MG63 (cell line): ENCODE data around the gene ACVR1C. TPM values are rescaled to one million over a fixed set of nuclear protein-coding genes. Genes with fewer than 3 reads are reported as not detected.

Experiments
- DNase-seq: peaks from one replicate; pipeline ENCODE4 v3.0.0-alpha.2; 2020
- H3K27me3 ChIP-seq: fragments of 250-450 bp; sonication (Bioruptor Pico); 2 replicates; pipeline ENCODE4 v1.5.1; 2020; ENCODE audit warnings: mild to moderate bottlenecking, moderate library complexity
- H3K36me3 ChIP-seq: fragments of 250-450 bp; sonication (Bioruptor Pico); 2 replicates; pipeline ENCODE4 v1.5.1; 2020; ENCODE audit warnings: mild to moderate bottlenecking, moderate library complexity
- H3K4me3 ChIP-seq: fragments of 250-450 bp; sonication (Bioruptor Pico); 2 replicates; pipeline ENCODE4 v1.5.1; 2020; ENCODE audit warnings: mild to moderate bottlenecking, moderate library complexity
- H3K9me3 ChIP-seq: fragments of 250-450 bp; sonication (Bioruptor Pico); 2 replicates; pipeline ENCODE4 v1.5.1; 2020; ENCODE audit warnings: mild to moderate bottlenecking, moderate library complexity
- total RNA-seq: library from RNA; depleted of rRNA; stranded (reverse); fragments of >200 nt; shearing (Covaris generic); gene quantifications from 2 replicates; pipeline ENCODE4 v1.2.3, GENCODE V29; 2014; ENCODE audit warnings: low replicate concordance; rRNA removed

The ACVR1C gene
- total RNA-seq: not detected in 2 replicates

- peak; percentile 58 for DNase-seq
- no peaks in the 10 kb centered on the region for H3K9me3 ChIP-seq
- H3K36me3 ChIP-seq: no peaks in the 10 kb centered on the region
- H3K4me3 ChIP-seq: peak within 1 kb of the TSS; percentile 47
- H3K27me3 ChIP-seq: peaks cover 12% of the 10 kb centered on the region
These were observed at the start of gene ACVR1C for GRCh38 chr2:157628477-157629415. Gene ACVR1C (minus strand): TSS chr2:157628864. CDS start chr2:157628644, 220 bp downstream.

- no peak overlapping the region for H3K4me3 ChIP-seq
- DNase-seq: no peak
- H3K36me3 ChIP-seq: no peaks in the 10 kb centered on the region
- no peaks in the 10 kb centered on the region for H3K27me3 ChIP-seq
- no peaks in the 10 kb centered on the region for H3K9me3 ChIP-seq
These were observed 49.3 kb upstream of the ACVR1C start for GRCh38 chr2:157677941-157678340.

DNA sequence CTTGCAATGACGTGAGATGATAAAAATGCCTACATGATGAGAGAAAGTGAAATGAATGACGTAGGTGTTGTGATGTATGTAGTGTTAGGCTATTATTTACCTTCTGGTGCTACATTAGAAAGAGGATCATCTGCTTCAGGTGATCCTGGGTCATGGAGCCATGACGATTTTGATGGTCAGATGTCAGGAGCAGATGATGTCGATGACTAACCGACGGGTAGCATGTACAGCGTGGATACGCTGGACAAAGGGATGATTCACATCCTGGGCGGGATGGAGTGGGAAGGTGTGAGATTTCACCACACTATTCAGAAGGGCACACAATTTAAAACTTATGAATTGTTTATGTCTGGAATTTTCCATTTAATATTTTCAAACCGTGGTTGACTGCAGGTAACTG is 43.5 kb upstream of the ACVR1C start:
- H3K4me3 ChIP-seq: no peak overlapping the region
- H3K27me3 ChIP-seq: no peaks in the 10 kb centered on the region
- no peaks in the 10 kb centered on the region for H3K36me3 ChIP-seq
- DNase-seq: no peak
- H3K9me3 ChIP-seq: no peaks in the 10 kb centered on the region

- Histone ChIP-seq H3K27me3 (no peaks in the 10 kb centered on the region), H3K4me3 (no peak overlapping the region), H3K36me3 (no peaks in the 10 kb centered on the region), H3K9me3 (no peaks in the 10 kb centered on the region)
- DNase-seq: no peak
These were observed 33.7 kb upstream of the ACVR1C start for GRCh38 chr2:157662401-157662800.

DNA sequence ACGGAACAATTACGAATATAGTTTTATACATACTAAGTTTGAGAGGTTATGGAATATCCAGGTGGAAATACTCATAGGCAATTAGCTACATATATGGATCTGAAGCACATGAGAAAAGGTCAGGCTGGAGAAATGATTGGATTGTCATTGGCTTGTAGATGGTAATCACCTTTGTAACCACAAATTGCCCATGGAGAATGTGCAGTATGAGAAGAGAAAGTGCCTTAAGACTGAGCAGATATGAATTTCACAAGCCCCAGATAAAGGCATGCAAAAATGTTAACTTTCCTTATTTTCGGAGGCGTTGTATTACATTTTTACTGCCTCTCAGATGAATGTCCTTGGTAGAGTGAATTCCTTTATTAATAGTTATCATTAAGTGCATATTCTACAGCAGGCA is 33.1 kb upstream of the ACVR1C start:
- no peak for DNase-seq
- no peaks in the 10 kb centered on the region for H3K9me3 ChIP-seq
- no peaks in the 10 kb centered on the region for H3K27me3 ChIP-seq
- no peak overlapping the region for H3K4me3 ChIP-seq
- H3K36me3 ChIP-seq: no peaks in the 10 kb centered on the region

DNA sequence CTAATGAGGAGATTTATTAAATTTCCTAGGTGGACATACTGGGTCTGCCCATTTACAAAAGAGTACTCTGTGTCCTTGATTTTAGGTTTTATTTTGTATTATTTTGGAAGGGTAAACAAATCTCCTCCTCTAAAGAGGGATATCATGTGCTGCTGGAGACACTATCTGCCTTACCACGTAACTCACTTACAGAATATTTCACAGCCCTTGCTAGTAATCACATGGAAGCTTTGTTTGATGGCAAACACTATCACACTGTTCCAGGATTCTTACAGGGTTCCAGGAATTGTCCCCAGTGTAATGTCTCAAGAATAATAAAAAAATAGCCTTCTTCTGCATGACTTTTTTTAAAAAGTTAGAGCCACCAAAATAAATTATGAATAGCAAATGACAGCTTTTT is 29.2 kb upstream of the ACVR1C start:
- no peak overlapping the region for H3K4me3 ChIP-seq
- no peak for DNase-seq
- H3K36me3 ChIP-seq: no peaks in the 10 kb centered on the region
- no peaks in the 10 kb centered on the region for H3K27me3 ChIP-seq
- H3K9me3 ChIP-seq: no peaks in the 10 kb centered on the region

- DNase-seq: no peak
- no peak overlapping the region for H3K4me3 ChIP-seq
- H3K27me3 ChIP-seq: no peaks in the 10 kb centered on the region
- H3K9me3 ChIP-seq: no peaks in the 10 kb centered on the region
- no peaks in the 10 kb centered on the region for H3K36me3 ChIP-seq
These were observed 28.4 kb upstream of the ACVR1C start for GRCh38 chr2:157657101-157657500.

- Histone ChIP-seq H3K36me3 (no peaks in the 10 kb centered on the region), H3K4me3 (no peak overlapping the region), H3K27me3 (no peaks in the 10 kb centered on the region), H3K9me3 (no peaks in the 10 kb centered on the region)
- DNase-seq: no peak
These were observed 16.1 kb upstream of the ACVR1C start for GRCh38 chr2:157644776-157645175.

DNA sequence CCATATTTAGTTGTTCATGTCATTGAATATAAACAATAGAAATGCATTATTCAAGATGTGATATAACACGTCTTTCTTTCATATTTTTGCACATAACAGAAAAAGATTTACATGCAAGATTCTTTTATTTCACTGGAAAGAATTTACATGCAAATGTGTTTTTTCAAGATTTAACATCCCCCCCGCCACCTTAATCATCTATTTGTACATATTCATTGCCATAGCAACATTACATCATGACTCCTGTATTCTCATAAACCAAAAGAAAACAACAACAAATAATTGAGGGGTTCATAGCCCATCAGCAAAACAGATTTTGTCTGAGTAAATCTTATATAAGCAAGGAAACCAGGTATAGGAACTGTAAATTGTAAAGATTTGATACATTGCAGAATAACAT is 3.2 kb upstream of the ACVR1C start:
- Histone ChIP-seq H3K27me3 (peaks cover 12% of the 10 kb centered on the region), H3K9me3 (no peaks in the 10 kb centered on the region), H3K36me3 (no peaks in the 10 kb centered on the region), H3K4me3 (no peak overlapping the region)
- no peak for DNase-seq

DNA sequence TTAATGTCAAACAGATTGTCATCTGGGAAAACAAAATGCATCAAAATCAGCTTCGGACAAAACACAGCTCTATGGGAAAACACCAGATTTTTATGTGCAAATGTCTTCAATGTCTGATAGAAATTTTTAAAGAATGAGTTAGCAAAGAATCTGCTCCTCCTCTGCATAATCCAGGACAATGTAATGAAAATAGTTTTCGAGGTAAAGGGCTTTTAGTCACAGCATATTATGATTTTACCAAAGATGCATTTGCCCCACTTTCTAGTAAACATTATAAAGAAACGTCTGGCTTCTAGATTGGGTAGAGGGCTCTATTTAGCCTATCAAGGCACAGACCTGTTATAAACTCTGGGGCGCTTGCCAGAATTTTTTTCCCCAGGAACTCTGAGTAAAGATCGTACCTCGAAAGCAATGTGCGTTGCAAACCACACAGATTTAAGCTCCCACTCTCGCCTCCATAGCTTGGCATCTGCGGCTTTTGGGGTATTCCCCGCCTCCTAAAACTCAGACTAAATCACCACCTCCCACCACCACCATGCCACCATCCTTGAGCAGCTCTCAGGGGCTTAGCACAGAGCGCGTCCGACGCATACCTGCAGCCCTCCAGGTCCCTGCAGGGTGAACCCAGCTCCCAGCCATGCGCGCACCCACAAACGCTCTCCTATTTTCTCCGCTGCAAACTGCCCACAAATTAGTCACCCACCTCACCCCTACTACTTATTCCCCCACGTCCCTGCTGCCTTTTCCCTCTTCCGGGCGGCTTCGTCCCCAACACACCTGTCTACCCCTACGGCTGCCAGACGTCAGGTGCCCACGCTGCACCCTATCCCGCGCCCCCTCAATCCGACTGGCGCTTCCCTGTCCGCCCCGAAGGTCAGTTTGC is 829 bp downstream of the ACVR1C start:
- peak overlapping the region; percentile 47 for H3K4me3 ChIP-seq
- DNase-seq: no peak
- H3K9me3 ChIP-seq: no peaks in the 10 kb centered on the region
- H3K36me3 ChIP-seq: no peaks in the 10 kb centered on the region
- H3K27me3 ChIP-seq: peaks cover 12% of the 10 kb centered on the region

DNA sequence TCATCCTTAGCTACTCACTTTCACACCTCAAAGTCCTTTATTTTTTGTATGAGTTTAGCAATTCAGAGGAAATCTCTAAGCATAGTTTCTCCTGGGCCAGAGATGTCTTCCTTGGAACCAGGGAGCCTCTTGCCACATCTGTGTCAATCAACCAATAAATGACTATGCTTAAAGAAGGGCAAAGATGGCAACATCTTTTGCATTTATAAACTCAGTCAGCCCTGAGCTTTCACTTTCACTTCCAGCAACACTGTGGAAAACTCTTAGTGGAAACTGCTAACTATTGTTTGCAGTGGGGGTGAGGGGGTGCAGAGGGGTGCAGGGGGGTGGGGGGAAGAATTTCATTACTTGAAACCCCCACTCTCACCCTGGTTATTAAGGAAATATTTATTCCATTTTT is 3.4 kb downstream of the ACVR1C start:
- H3K4me3 ChIP-seq: no peak overlapping the region
- DNase-seq: no peak
- no peaks in the 10 kb centered on the region for H3K36me3 ChIP-seq
- peaks cover 12% of the 10 kb centered on the region for H3K27me3 ChIP-seq
- H3K9me3 ChIP-seq: peaks cover 5% of the 10 kb centered on the region; the same call in 1 of the 2 replicates

DNA sequence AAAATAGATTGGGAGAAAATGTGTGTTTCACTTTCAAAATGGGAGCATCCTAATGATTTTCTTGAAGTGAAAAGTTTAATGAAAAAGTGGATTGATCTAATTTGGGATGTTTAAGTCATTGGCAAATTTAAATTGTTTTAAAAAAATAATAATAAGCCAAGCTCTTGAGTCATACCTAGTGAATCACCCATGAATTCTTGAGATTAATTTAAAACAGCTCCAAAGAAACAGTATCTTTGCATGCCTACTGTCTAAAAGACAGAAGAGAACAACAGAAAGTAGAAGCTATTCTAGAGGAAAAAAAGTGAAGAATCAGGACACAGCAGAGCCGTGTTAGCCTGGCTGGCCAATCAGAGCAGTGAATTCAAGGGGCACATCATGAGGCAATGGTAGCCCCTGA is 7.7 kb downstream of the ACVR1C start:
- H3K36me3 ChIP-seq: no peaks in the 10 kb centered on the region
- peaks cover 5% of the 10 kb centered on the region; the same call in 1 of the 2 replicates for H3K9me3 ChIP-seq
- H3K4me3 ChIP-seq: no peak overlapping the region
- no peak for DNase-seq
- H3K27me3 ChIP-seq: no peaks in the 10 kb centered on the region

- DNase-seq: no peak
- Histone ChIP-seq H3K9me3 (no peaks in the 10 kb centered on the region), H3K4me3 (no peak overlapping the region), H3K36me3 (no peaks in the 10 kb centered on the region), H3K27me3 (no peaks in the 10 kb centered on the region)
These were observed 16.9 kb downstream of the ACVR1C start for GRCh38 chr2:157611726-157612125.

DNA sequence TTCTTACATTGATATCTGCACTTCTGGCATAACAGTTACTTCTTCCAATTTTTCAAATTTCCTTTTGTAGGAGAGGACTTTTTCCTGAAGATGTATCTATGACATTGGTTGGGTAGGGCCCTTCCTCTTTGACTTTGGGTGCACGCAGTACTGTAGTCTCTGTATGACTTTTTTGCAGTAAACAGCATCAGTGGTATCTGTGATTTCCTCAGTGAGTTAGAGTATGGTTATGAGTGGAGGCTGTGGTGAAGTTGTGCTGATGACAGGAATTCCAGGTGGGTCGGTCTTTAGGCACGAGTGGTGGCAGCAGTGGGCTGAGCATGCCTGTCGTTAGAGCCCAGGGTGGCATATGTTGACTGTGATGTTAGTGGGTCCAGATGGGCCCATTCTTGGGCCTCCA is 17.6 kb downstream of the ACVR1C start:
- DNase-seq: no peak
- Histone ChIP-seq H3K9me3 (no peaks in the 10 kb centered on the region), H3K4me3 (no peak overlapping the region), H3K27me3 (no peaks in the 10 kb centered on the region), H3K36me3 (no peaks in the 10 kb centered on the region)

DNA sequence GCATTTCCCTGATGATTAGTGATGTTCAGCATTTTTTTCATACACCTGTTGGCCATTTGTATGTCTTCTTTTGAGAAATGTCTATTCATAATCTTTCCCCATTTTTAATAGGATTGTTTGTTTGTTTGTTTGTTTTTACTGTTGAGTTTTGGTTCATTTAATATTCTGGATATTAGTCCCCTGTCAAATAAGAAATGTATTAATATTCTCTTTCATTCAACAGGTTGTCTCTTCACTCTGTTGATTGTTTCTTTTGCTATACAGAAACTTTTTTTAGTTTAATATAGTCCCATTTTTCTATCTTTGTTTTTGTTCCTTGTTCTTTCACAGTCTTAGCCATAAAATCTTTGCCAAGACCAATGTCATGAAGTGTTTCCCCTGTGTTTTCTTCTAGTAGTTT is 22.1 kb downstream of the ACVR1C start:
- no peak overlapping the region for H3K4me3 ChIP-seq
- no peak for DNase-seq
- no peaks in the 10 kb centered on the region for H3K36me3 ChIP-seq
- H3K9me3 ChIP-seq: no peaks in the 10 kb centered on the region
- peaks cover 5% of the 10 kb centered on the region; the same call in 1 of the 2 replicates for H3K27me3 ChIP-seq

DNA sequence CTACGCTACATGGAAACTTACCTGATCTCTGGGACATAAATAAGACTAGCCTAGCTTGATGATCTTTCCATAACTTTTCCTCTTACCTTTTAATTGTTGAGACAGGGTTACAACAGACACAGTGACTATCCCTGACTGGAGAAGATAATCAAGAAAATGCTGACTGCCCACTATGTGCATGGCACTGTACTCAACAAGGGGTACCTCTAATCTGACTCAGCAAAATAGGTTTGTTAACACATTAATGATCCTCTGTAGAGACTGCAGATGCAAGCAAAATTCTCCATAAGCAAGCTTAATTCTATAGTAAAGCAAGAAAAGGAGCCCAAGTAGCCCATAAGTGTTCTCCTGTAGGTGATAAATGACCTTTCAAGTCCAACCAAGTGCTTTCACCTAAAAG is 25.5 kb downstream of the ACVR1C start:
- Histone ChIP-seq H3K27me3 (peaks cover 5% of the 10 kb centered on the region; the same call in 1 of the 2 replicates), H3K4me3 (no peak overlapping the region), H3K36me3 (no peaks in the 10 kb centered on the region), H3K9me3 (no peaks in the 10 kb centered on the region)
- no peak for DNase-seq

DNA sequence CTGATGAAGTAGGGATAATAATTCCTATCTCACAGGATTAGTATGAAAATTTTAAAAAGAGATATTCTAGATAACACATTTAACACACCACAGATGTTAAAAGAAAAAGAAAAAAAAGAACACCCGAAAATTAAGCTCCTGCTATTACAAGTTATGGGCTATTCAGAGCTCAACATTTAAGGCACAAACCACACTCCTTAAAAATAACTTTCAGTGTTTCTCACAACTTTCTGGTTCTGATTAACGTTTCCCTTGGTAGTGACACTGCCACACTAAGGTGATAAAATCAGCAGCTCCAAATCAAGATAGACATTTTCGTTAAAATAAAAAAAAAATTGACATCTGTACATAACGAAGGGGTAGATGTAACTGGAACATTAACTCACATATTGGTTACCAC is 26.9 kb downstream of the ACVR1C start:
- DNase-seq: no peak
- Histone ChIP-seq H3K27me3 (peaks cover 5% of the 10 kb centered on the region; the same call in 1 of the 2 replicates), H3K9me3 (no peaks in the 10 kb centered on the region), H3K36me3 (no peaks in the 10 kb centered on the region), H3K4me3 (no peak overlapping the region)
